Omental fat pad (tissue), 4 donors: Measurements from ENCODE around the gene LIPN. TPM values are rescaled to one million over a fixed set of nuclear protein-coding genes. Genes with fewer than 3 reads are reported as not detected.
"Not testable (repeated sequence)": the region's sequence is repeated elsewhere in the genome, so short reads cannot be mapped to it uniquely, and the experiment has no call there.

Experiments
- ATAC-seq: fragments of 150-250 bp; one replicate; pipeline ENCODE4 v1.9.1; 2016; ENCODE audit warnings: mild to moderate bottlenecking, moderate library complexity; ENCODE audit not compliant: low FRiP score
- DNase-seq: peaks from one replicate; pipeline ENCODE4 v3.0.0-alpha.2; 2019; ENCODE audit warnings: low spot score
- total RNA-seq, 4 donors: library from RNA; depleted of rRNA; stranded (reverse); fragments of >200 nt; gene quantifications; one replicate each; pipeline ENCODE4 v1.1.0, GENCODE V29; 2016
- TF ChIP-seq, protein P1 (sequence below), 3 donors: fragments of 450-650 bp; IDR thresholded peaks; one replicate each; pipeline ENCODE4 v1.5.1; 2016 to 2017; ENCODE audit warnings: antibody characterized with exemption in 3 of 3, mild to moderate bottlenecking in 3 of 3, moderate library complexity in 2 of 3

Gene LIPN
- total RNA-seq, 4 donors from 2014 or later, result 0.56 to 1.4 TPM; not detected in 2

DNA sequence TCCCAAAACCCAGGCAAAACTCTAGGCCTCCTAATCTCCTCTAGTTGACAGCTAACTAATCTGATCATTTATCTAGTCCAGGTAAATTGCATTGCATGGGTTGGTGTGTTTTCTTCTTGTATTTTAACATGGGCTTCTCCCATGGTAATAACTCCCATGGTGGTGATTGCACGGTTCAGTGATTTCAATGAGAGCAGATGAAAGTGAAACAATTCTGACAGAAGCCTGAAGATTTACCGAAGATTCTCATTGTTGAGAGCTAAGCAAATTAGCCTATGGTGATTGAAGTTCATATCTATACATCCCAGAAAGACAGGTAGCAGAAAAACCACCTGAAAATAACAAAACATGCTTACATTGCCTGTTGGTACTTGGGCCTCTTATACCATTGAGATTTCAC lies 26.6 kb upstream of the LIPN start:
- TF ChIP-seq, protein P1, sequence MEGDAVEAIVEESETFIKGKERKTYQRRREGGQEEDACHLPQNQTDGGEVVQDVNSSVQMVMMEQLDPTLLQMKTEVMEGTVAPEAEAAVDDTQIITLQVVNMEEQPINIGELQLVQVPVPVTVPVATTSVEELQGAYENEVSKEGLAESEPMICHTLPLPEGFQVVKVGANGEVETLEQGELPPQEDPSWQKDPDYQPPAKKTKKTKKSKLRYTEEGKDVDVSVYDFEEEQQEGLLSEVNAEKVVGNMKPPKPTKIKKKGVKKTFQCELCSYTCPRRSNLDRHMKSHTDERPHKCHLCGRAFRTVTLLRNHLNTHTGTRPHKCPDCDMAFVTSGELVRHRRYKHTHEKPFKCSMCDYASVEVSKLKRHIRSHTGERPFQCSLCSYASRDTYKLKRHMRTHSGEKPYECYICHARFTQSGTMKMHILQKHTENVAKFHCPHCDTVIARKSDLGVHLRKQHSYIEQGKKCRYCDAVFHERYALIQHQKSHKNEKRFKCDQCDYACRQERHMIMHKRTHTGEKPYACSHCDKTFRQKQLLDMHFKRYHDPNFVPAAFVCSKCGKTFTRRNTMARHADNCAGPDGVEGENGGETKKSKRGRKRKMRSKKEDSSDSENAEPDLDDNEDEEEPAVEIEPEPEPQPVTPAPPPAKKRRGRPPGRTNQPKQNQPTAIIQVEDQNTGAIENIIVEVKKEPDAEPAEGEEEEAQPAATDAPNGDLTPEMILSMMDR (IDR thresholded peaks at IDR 0.05), result no peak
- no peak for ATAC-seq
- DNase-seq, result no peak

DNA sequence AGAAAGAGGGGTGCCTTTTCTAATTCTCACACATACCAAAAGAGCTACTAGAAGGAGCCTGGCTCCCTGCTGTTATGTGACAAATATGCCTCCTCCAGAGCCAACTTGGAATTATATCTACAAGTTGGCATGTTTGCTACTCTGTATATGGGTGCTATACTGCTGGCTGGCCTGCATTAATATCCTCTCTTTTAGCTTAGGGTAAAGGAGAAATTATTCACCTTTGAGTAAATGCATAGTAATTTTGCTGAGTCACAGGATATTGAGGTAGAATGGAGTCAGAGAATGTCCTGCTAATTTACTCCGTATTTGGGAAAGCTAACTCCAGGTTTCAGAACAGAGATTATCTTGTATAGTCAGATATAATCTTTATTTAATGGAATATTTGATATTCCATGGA lies 24.2 kb upstream of the LIPN start:
- ATAC-seq (no peak), DNase-seq (no peak)

DNA sequence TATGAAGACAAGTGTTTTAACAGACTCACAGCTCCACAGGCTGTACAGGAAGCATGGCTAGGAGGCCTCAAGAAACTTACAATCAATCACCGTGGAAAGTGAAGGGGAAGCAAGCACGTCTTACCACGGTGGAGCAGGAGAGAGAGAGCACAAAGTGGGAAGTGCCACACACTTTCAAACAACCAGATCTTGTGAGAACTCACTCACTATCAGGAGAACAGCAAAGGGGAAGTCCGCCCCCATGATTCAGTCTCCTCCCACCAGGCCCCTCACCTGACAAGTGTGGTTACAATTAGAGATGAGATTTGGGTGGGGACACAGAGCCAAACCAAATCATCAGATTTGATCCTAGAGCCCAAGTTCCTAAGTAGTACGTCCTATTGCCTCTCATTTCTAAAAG lies 17.9 kb upstream of the LIPN start:
- not testable (repeated sequence) for DNase-seq, ATAC-seq

More for the DNA sequence above, 24.2 kb upstream of the LIPN start:
- TF ChIP-seq, protein P1 (IDR thresholded peaks at IDR 0.05), result no peak

DNA sequence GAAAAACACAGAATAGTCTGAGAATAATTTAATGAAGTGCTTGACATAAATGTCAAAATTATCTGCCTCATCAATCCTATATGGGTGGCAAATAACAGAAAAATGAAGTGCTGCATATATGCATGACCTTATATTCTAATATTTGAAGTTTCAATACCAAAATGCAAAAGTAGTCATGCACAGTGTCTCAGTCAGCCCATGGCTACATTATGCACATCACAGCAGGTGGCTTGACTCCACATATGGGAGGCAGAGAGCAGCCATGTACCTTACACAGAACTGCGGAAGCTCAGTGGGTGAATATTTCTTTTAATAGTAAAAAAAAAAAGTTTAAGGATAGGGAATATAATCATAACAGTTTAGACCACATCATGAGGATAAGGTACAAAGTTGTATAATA lies 17.4 kb upstream of the LIPN start:
- no peak for DNase-seq
- ATAC-seq, result no peak
- TF ChIP-seq, protein P1 (IDR thresholded peaks at IDR 0.05), result no peak

DNA sequence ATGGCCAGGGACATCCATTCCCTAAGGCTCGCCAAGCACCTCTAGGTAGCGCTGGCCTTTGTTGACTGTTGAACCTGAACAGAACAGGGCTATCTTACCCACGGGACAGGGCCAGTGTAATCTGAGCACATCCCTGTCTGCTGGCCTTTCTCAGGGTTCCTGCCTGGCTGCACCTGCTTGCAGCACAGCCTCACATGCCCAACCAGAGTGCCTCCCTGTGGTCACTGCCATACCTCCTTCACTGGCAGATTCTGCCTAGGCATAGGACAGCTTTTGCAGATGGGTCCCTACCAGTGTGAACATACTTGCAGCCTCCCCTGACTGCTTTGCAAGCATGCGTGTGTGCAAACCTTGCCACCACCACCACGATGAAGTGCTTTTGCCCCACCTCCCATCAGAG lies 15.8 kb upstream of the LIPN start:
- no peak for ATAC-seq
- TF ChIP-seq, protein P1 (IDR thresholded peaks at IDR 0.05), result no peak
- no peak for DNase-seq

DNA sequence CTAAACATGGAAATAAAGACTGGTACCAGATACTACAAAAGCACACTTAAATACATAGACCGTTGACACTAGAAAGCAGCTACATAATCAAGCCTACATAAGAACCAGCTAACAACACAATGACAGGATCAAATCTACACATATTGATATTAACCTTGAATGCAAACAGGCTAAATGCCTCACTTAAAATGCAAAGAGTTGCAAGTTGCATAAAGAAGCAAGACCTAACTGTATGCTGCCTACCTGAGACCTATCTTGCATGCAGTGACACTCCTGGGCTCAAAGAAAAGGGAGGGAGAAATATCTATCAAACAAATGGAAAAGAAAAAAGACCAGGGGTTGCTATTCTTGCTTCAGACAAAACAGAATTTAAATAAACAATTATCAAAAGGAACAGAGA lies 14.2 kb upstream of the LIPN start:
- TF ChIP-seq, protein P1 (IDR thresholded peaks at IDR 0.05), result no peak
- ATAC-seq (no peak), DNase-seq (no peak)

DNA sequence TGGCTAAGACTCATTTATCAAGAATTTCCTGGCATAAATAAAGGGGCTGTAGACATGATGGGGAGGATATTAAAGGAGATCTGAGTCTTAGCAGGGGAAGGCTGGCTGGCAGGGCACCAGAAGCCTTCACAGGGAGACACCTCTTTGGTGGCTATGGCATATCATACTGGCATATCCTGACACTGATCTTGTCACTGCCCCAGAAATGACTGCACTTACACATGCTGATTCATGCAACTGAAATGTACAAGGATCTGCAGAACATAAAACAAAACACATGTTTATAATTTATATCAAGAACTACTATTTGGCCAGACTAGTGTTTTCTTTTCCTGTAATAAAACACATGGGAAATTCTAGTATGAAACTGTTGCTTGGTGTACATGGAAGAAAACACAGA lies 5.5 kb upstream of the LIPN start:
- ATAC-seq (no peak), DNase-seq (no peak)
- TF ChIP-seq, protein P1 (IDR thresholded peaks at IDR 0.05), result no peak

DNA sequence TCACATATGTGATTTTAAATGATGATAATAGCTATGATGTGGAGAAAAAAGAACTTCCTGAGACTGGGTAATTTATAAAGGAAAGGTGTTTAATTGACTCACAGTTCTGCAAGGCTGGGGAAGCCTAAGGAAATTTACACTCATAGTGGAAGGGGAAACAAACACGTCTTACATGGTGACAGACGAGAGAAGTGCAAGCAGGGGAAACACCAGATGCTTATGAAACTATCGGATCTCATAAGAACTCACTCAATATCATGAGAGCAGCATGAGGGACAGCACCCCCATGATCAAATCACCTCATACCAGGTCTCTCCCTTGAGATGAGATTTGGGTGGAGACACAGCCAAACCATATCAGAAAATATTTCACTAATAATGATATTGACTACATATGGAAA lies 4.1 kb upstream of the LIPN start:
- no peak for DNase-seq
- ATAC-seq, result no peak
- TF ChIP-seq, protein P1 (IDR thresholded peaks at IDR 0.05), result no peak
